H9 (cell line): Measurements from ENCODE around the gene G6PC2. TPM values are rescaled to one million over a fixed set of nuclear protein-coding genes. Genes with fewer than 3 reads are reported as not detected.
"Not testable (repeated sequence)": the region's sequence is repeated elsewhere in the genome, so short reads cannot be mapped to it uniquely, and the experiment has no call there.

Experiments used
- DNase-seq: peaks from one replicate; pipeline ENCODE4 v3.0.0-alpha.2; 2017
- H2AFZ ChIP-seq: one replicate; pipeline ENCODE4 v1.6.1; 2013; ENCODE audit warnings: mild to moderate bottlenecking, low read length, control low read depth, moderate library complexity
- H2AK5ac ChIP-seq: 2 replicates; pipeline ENCODE4 v1.6.1; 2013; ENCODE audit warnings: low read length, control low read depth, mixed read lengths; ENCODE audit not compliant: insufficient read length
- H2BK120ac ChIP-seq: one replicate; pipeline ENCODE4 v1.6.1; 2013; ENCODE audit warnings: low read depth, mild to moderate bottlenecking, low read length, control low read depth, inconsistent platforms; ENCODE audit not compliant: poor library complexity, severe bottlenecking
- H2BK12ac ChIP-seq: 2 replicates; pipeline ENCODE4 v1.6.1; 2013; ENCODE audit warnings: low read length, control low read depth, mixed read lengths, low read depth; ENCODE audit not compliant: insufficient read length
- H2BK15ac ChIP-seq: 2 replicates; pipeline ENCODE4 v1.6.1; 2013; ENCODE audit warnings: low read depth, low read length, control low read depth
- H2BK20ac ChIP-seq: one replicate; pipeline ENCODE4 v1.6.1; 2013; ENCODE audit warnings: low read depth, mild to moderate bottlenecking, low read length, control low read depth, inconsistent platforms; ENCODE audit not compliant: poor library complexity, severe bottlenecking
- H2BK5ac ChIP-seq: 2 replicates; pipeline ENCODE4 v1.6.1; 2013; ENCODE audit warnings: low read length, control low read depth, mixed read lengths; ENCODE audit not compliant: insufficient read length
- H3K14ac ChIP-seq: 2 replicates; pipeline ENCODE4 v1.6.1; 2013; ENCODE audit warnings: low read length, control low read depth; ENCODE audit not compliant: insufficient read depth
- H3K18ac ChIP-seq: 2 replicates; pipeline ENCODE4 v1.6.1; 2013; ENCODE audit warnings: low read depth, mild to moderate bottlenecking, mixed read lengths, low read length, control low read depth; ENCODE audit not compliant: insufficient read length
- H3K23ac ChIP-seq: 2 replicates; pipeline ENCODE4 v1.6.1; 2013; ENCODE audit warnings: low read length, control low read depth, mixed read lengths, low read depth; ENCODE audit not compliant: insufficient read length
- H3K23me2 ChIP-seq: 2 replicates; pipeline ENCODE4 v1.6.1; 2013; ENCODE audit warnings: low read depth, mild to moderate bottlenecking, mixed read lengths, low read length, control low read depth; ENCODE audit not compliant: insufficient read length, poor library complexity, severe bottlenecking
- H3K27ac ChIP-seq: 2 replicates; pipeline ENCODE4 v1.5.1; 2013; ENCODE audit warnings: low read length, control low read depth, mixed read lengths, low read depth; ENCODE audit not compliant: insufficient read length
- H3K27me3 ChIP-seq: 2 replicates; pipeline ENCODE4 v1.6.1; 2013; ENCODE audit warnings: low read length, control low read depth, inconsistent platforms; ENCODE audit not compliant: insufficient read depth
- H3K4ac ChIP-seq: 2 replicates; pipeline ENCODE4 v1.6.1; 2013; ENCODE audit warnings: low read depth, mild to moderate bottlenecking, control low read depth, inconsistent platforms, low read length, moderate library complexity
- H3K4me1 ChIP-seq: 2 replicates; pipeline ENCODE4 v1.6.1; 2013; ENCODE audit warnings: low read length, control low read depth, inconsistent platforms; ENCODE audit not compliant: insufficient read depth
- H3K4me2 ChIP-seq: 2 replicates; pipeline ENCODE4 v1.6.1; 2013; ENCODE audit warnings: low read length, control low read depth, mixed read lengths; ENCODE audit not compliant: insufficient read length, insufficient read depth
- H3K56ac ChIP-seq: 2 replicates; pipeline ENCODE4 v1.6.1; 2013; ENCODE audit warnings: low read depth, mild to moderate bottlenecking, mixed read lengths, low read length, control low read depth; ENCODE audit not compliant: insufficient read length
- H3K79me1 ChIP-seq: 2 replicates; pipeline ENCODE4 v1.6.1; 2013; ENCODE audit warnings: low read depth, mild to moderate bottlenecking, moderate library complexity, low read length, control low read depth, inconsistent platforms; ENCODE audit not compliant: insufficient read depth, poor library complexity, severe bottlenecking
- H3K79me2 ChIP-seq: 2 replicates; pipeline ENCODE4 v1.6.1; 2013; ENCODE audit warnings: low read length, control low read depth, inconsistent platforms; ENCODE audit not compliant: insufficient read depth
- H3K9ac ChIP-seq: 2 replicates; pipeline ENCODE4 v1.6.1; 2013; ENCODE audit warnings: low read length, control low read depth, mixed read lengths; ENCODE audit not compliant: insufficient read length; ENCODE audit errors: extremely low read depth
- H3K9me3 ChIP-seq: one replicate; pipeline ENCODE4 v1.6.1; 2013; ENCODE audit warnings: low read depth, low read length, inconsistent platforms; ENCODE audit not compliant: control insufficient read depth
- H3T11ph ChIP-seq: one replicate; pipeline ENCODE4 v1.6.1; 2013; ENCODE audit warnings: mild to moderate bottlenecking, low read length, control low read depth, inconsistent platforms
- H4K20me1 ChIP-seq: one replicate; pipeline ENCODE4 v1.6.1; 2013; ENCODE audit not compliant: control insufficient read depth, insufficient read length, insufficient read depth
- H4K5ac ChIP-seq: 2 replicates; pipeline ENCODE4 v1.6.1; 2013; ENCODE audit warnings: low read depth, mild to moderate bottlenecking, mixed read lengths, low read length, control low read depth; ENCODE audit not compliant: insufficient read length
- H4K8ac ChIP-seq: replicated peaks from 2 replicates; pipeline ENCODE4 v1.6.1; 2013; ENCODE audit warnings: low read length, control low read depth, mixed read lengths, low read depth; ENCODE audit not compliant: insufficient read length
- H4K91ac ChIP-seq: 2 replicates; pipeline ENCODE4 v1.6.1; 2013; ENCODE audit warnings: low read depth, mild to moderate bottlenecking, moderate library complexity, mixed read lengths, low read length, control low read depth; ENCODE audit not compliant: insufficient read length
- H3K27ac Mint-ChIP-seq, 3 experiments: 2 replicates in 2 of 3; 3 replicates in 1 of 3; pipeline ENCODE4 v1.8.0; 2020 to 2021; ENCODE audit warnings: mixed read lengths in 3 of 3, mild to moderate bottlenecking in 1 of 3, moderate library complexity in 1 of 3
- H3K27me3 Mint-ChIP-seq: 2 replicates; pipeline ENCODE4 v1.8.0; 2021; ENCODE audit warnings: low read depth, mild to moderate bottlenecking, moderate library complexity, mixed read lengths
- H3K36me3 Mint-ChIP-seq, 3 experiments: 2 replicates in 2 of 3; 3 replicates in 1 of 3; pipeline ENCODE4 v1.8.0; 2020 to 2021; ENCODE audit warnings: low read depth in 3 of 3, mixed read lengths in 3 of 3; ENCODE audit not compliant: insufficient read depth in 1 of 3
- H3K4me1 Mint-ChIP-seq, 2 experiments: 2 replicates each; pipeline ENCODE4 v1.8.0; 2020; ENCODE audit warnings: mixed read lengths in 2 of 2
- H3K4me3 Mint-ChIP-seq, 2 experiments: 2 replicates in 1 of 2; 3 replicates in 1 of 2; pipeline ENCODE4 v1.8.0; 2020 to 2021; ENCODE audit warnings: mild to moderate bottlenecking in 2 of 2, mixed read lengths in 2 of 2, moderate library complexity in 1 of 2
- H3K9me3 Mint-ChIP-seq, 2 experiments: 2 replicates in 1 of 2; 3 replicates in 1 of 2; pipeline ENCODE4 v1.8.0; 2020; ENCODE audit warnings: mild to moderate bottlenecking in 2 of 2, mixed read lengths in 2 of 2, moderate library complexity in 1 of 2
- CTCF ChIP-seq: fragments of 200-600 bp; sonication (generic); conservative IDR thresholded peaks from 3 replicates; pipeline ENCODE4 v1.8.0; 2021; ENCODE audit warnings: antibody characterized with exemption, mild to moderate bottlenecking
- WGBS: extraction: QIAGEN DNeasy Blood & Tissue Kit; methylation state at CpG from one replicate; pipeline ENCODE4 v1.1.7; 2013; ENCODE audit warnings: missing lambda C conversion rate, low lambda C conversion rate, mixed read lengths; ENCODE audit not compliant: insufficient read length; ENCODE audit errors: extremely low coverage; 5-methylcytosine and 5-hydroxymethylcytosine counted together
- total RNA-seq: library from RNA; stranded (reverse); gene quantifications from 2 replicates; pipeline ENCODE4 v1.2.1, GENCODE V29; 2021

Gene G6PC2
- total RNA-seq, 1 experiment from 2014 or later = not detected

- Mint-ChIP-seq H3K9me3 (peaks cover 0 to 5% of the 10 kb centered on the region in 2 experiments; a peak in 1 of 5 replicates), H3K27ac (no peak overlapping the region), H3K4me3 (no peak overlapping the region), H3K4me1 (no peaks in the 10 kb centered on the region; a peak in 1 of 4 replicates), H3K27me3 (no peaks in the 10 kb centered on the region), H3K36me3 (peaks cover 0 to 4% (median 0%) of the 10 kb centered on the region in 3 experiments; a peak in 1 of 7 replicates)
- H2BK20ac ChIP-seq = no peak overlapping the region
- H2AK5ac ChIP-seq = no peak overlapping the region
- no peak overlapping the region for H3K27ac ChIP-seq
- H3K27me3 ChIP-seq = no peaks in the 10 kb centered on the region
- no peak overlapping the region for H3K23ac ChIP-seq
- H3K18ac ChIP-seq = no peak overlapping the region
- H3K4me2 ChIP-seq = no peak overlapping the region
- H3K56ac ChIP-seq = no peak overlapping the region
- no peak overlapping the region for H3K4ac ChIP-seq
- no peak overlapping the region for H3K9ac ChIP-seq
- no peak overlapping the region for H2BK12ac ChIP-seq
- no peak overlapping the region for H4K5ac ChIP-seq
- no peak overlapping the region for H2BK120ac ChIP-seq
- H4K91ac ChIP-seq = no peak overlapping the region
- no peaks in the 10 kb centered on the region for H4K20me1 ChIP-seq
- no peaks in the 10 kb centered on the region for H3K23me2 ChIP-seq
- no peak for DNase-seq
- H4K8ac ChIP-seq = no peak overlapping the region
- H2BK5ac ChIP-seq = no peak overlapping the region
- H3T11ph ChIP-seq = no peak overlapping the region
- no peaks in the 10 kb centered on the region for H3K9me3 ChIP-seq
- no peak overlapping the region for H2BK15ac ChIP-seq
- no peaks in the 10 kb centered on the region; the same call in 1 of the 2 replicates for H3K4me1 ChIP-seq
- no CpG with 5 or more reads among the region's 1 CpG for WGBS
- H2AFZ ChIP-seq = no peak overlapping the region
- no peaks in the 10 kb centered on the region for H3K79me1 ChIP-seq
- no peaks in the 10 kb centered on the region for H3K79me2 ChIP-seq
- no peak for TF ChIP-seq CTCF
- no peak overlapping the region for H3K14ac ChIP-seq
These were observed 29.2 kb downstream of the G6PC2 start for GRCh38 chr2:168930242-168930641.

- no CpG with 5 or more reads among the region's 4 CpGs for WGBS
- H2AK5ac ChIP-seq, H3K4me3 Mint-ChIP-seq, H3T11ph ChIP-seq, H3K18ac ChIP-seq, H3K27ac Mint-ChIP-seq, H3K9ac ChIP-seq, H3K14ac ChIP-seq, H2BK12ac ChIP-seq, H3K27ac ChIP-seq, H2BK120ac ChIP-seq, H4K8ac ChIP-seq, H4K91ac ChIP-seq, H3K4me1 Mint-ChIP-seq, H3K36me3 Mint-ChIP-seq, H3K4me2 ChIP-seq, H2BK20ac ChIP-seq, H3K9me3 ChIP-seq, H3K27me3 ChIP-seq, H3K4ac ChIP-seq, H2BK15ac ChIP-seq, H3K79me1 ChIP-seq, H2BK5ac ChIP-seq, H3K23me2 ChIP-seq, DNase-seq, H3K56ac ChIP-seq, H3K4me1 ChIP-seq, H4K5ac ChIP-seq, H2AFZ ChIP-seq, H3K9me3 Mint-ChIP-seq, H3K27me3 Mint-ChIP-seq, H3K79me2 ChIP-seq, H3K23ac ChIP-seq, H4K20me1 ChIP-seq: not testable (repeated sequence)
These were observed 31.1 kb downstream of the G6PC2 start for GRCh38 chr2:168932174-168932573.
